H1 (cell line): Measurements from ENCODE around the gene ZNF691. TPM values are rescaled to one million over a fixed set of nuclear protein-coding genes. Genes with fewer than 3 reads are reported as not detected.

Experiments
- CTCF ChIA-PET: fragments of 300-600 bp; sonication (Branson Sonifier 250); formaldehyde crosslinking; loops from one replicate; lab custom pipeline; 2021; ENCODE audit not compliant: partially characterized antibody; lab: Charles Lee
- POLR2A ChIA-PET: fragments of 300-600 bp; sonication (Branson Sonifier 250); formaldehyde crosslinking; loops from one replicate; lab custom pipeline; 2021; ENCODE audit warnings: inconsistent platforms; ENCODE audit not compliant: partially characterized antibody; lab: Charles Lee
- DNase-seq, 2 experiments: peaks; one replicate each; pipeline versions ENCODE4 v3.0.0 to v3.0.0-alpha.2; 2010 to 2022; ENCODE audit warnings: low spot score in 2 of 2, low read depth in 1 of 2, mixed read lengths in 1 of 2
- FAIRE-seq: peaks from 2 replicates; lab custom pipeline; 2011; peaks lifted over from hg19 to GRCh38; lab: Jason Lieb, UNC
- H2AFZ ChIP-seq: 2 replicates; pipeline ENCODE4 v1.8.1; 2012; ENCODE audit warnings: low read length, inconsistent platforms
- H2AK5ac ChIP-seq: 2 replicates; pipeline ENCODE4 v1.6.1; 2013; ENCODE audit warnings: low read depth, low read length
- H2BK120ac ChIP-seq: replicated peaks from 2 replicates; pipeline ENCODE3; 2013; ENCODE audit warnings: low read depth, low read length, inconsistent platforms
- H2BK12ac ChIP-seq: 2 replicates; pipeline ENCODE4 v1.6.1; 2013; ENCODE audit warnings: low read depth, low read length
- H2BK15ac ChIP-seq: 2 replicates; pipeline ENCODE4 v1.6.1; 2013; ENCODE audit warnings: low read length
- H2BK20ac ChIP-seq: 2 replicates; pipeline ENCODE4 v1.6.1; 2013; ENCODE audit warnings: low read length
- H2BK5ac ChIP-seq: 2 replicates; pipeline ENCODE4 v1.6.1; 2013; ENCODE audit warnings: low read depth, low read length
- H3K14ac ChIP-seq: 2 replicates; pipeline ENCODE4 v1.6.1; 2013; ENCODE audit warnings: inconsistent platforms; ENCODE audit not compliant: insufficient read length
- H3K18ac ChIP-seq: 2 replicates; pipeline ENCODE4 v1.6.1; 2013; ENCODE audit warnings: low read length; ENCODE audit errors: extremely low read depth
- H3K23ac ChIP-seq: 2 replicates; pipeline ENCODE4 v1.6.1; 2013; ENCODE audit warnings: inconsistent platforms; ENCODE audit not compliant: insufficient read length
- H3K23me2 ChIP-seq: 2 replicates; pipeline ENCODE4 v1.6.1; 2013; ENCODE audit warnings: low read depth, low read length
- H3K27ac ChIP-seq: 2 replicates; pipeline ENCODE4 v1.6.1; 2011; ENCODE audit warnings: low read depth, low read length, inconsistent platforms
- H3K27me3 ChIP-seq, 4 experiments: replicated peaks in 1 of 4; 1 replicate in 1 of 4; 2 replicates in 3 of 4; pipeline versions ENCODE4 v1.6.1 to v1.8.1; 2011 to 2013; ENCODE audit warnings: low read length in 3 of 4, mild to moderate bottlenecking in 3 of 4, inconsistent platforms in 2 of 4, mixed read lengths in 2 of 4, moderate library complexity in 1 of 4; ENCODE audit not compliant: control insufficient read depth in 3 of 4, insufficient read depth in 3 of 4; ENCODE audit errors: extremely low read depth in 1 of 4
- H3K36me3 ChIP-seq, 4 experiments: 2 replicates each; pipeline versions ENCODE4 v1.6.1 to v1.8.1; 2011 to 2013; ENCODE audit warnings: mild to moderate bottlenecking in 4 of 4, low read length in 3 of 4, moderate library complexity in 2 of 4, control low read depth in 1 of 4, inconsistent platforms in 1 of 4; ENCODE audit not compliant: insufficient read depth in 4 of 4, control insufficient read depth in 2 of 4
- H3K4ac ChIP-seq: replicated peaks from 2 replicates; pipeline ENCODE3; 2013; ENCODE audit warnings: low read length, low read depth, mixed read lengths, inconsistent platforms; ENCODE audit not compliant: insufficient read length
- H3K4me1 ChIP-seq, 4 experiments: replicated peaks in 1 of 4; 1 replicate in 1 of 4; 2 replicates in 3 of 4; pipeline versions ENCODE4 v1.6.1 to v1.8.1; 2011 to 2013; ENCODE audit warnings: low read length in 3 of 4, inconsistent platforms in 2 of 4, mixed read lengths in 1 of 4; ENCODE audit not compliant: insufficient read depth in 4 of 4, control insufficient read depth in 3 of 4
- H3K4me2 ChIP-seq, 2 experiments: 2 replicates each; pipeline versions ENCODE4 v1.6.1 to v1.8.1; 2011 to 2013; ENCODE audit warnings: low read depth in 2 of 2, low read length in 2 of 2, control low read depth in 1 of 2, inconsistent platforms in 1 of 2, mild to moderate bottlenecking in 1 of 2; ENCODE audit not compliant: insufficient read depth in 1 of 2
- H3K4me3 ChIP-seq, 4 experiments: fragments of 200-600, 300-600 bp in 1 of 4; sonication (generic), shearing (Covaris generic), sonication (Bioruptor Twin) in 1 of 4; 2 replicates each; pipeline versions ENCODE4 v1.5.1 to v1.8.1; 2011 to 2016; ENCODE audit warnings: low read length in 4 of 4, low read depth in 3 of 4, control low read depth in 2 of 4, inconsistent platforms in 2 of 4, mild to moderate bottlenecking in 2 of 4, mixed read lengths in 1 of 4, moderate library complexity in 1 of 4; ENCODE audit not compliant: insufficient read depth in 2 of 4; ENCODE audit errors: extremely low read depth in 1 of 4
- H3K56ac ChIP-seq: replicated peaks from 2 replicates; pipeline ENCODE3; 2013; ENCODE audit warnings: low read depth, mild to moderate bottlenecking, mixed read lengths, low read length, inconsistent platforms; ENCODE audit not compliant: insufficient read length
- H3K79me1 ChIP-seq: 2 replicates; pipeline ENCODE4 v1.6.1; 2013; ENCODE audit warnings: low read depth, low read length, control low read depth
- H3K79me2 ChIP-seq, 2 experiments: 2 replicates each; pipeline versions ENCODE4 v1.6.1 to v1.8.1; 2012 to 2013; ENCODE audit warnings: low read length in 2 of 2, mild to moderate bottlenecking in 2 of 2, inconsistent platforms in 1 of 2; ENCODE audit not compliant: insufficient read depth in 2 of 2, control insufficient read depth in 1 of 2
- H3K9ac ChIP-seq, 4 experiments: replicated peaks in 1 of 4; 1 replicate in 1 of 4; 2 replicates in 3 of 4; pipeline versions ENCODE4 v1.6.1 to v1.8.1; 2011 to 2013; ENCODE audit warnings: low read depth in 3 of 4, low read length in 3 of 4, control low read depth in 2 of 4, mild to moderate bottlenecking in 2 of 4, moderate library complexity in 2 of 4, inconsistent platforms in 1 of 4; ENCODE audit errors: extremely low read depth in 1 of 4
- H3K9me3 ChIP-seq, 2 experiments: 2 replicates each; pipeline versions ENCODE4 v1.6.1 to v1.8.1; 2012 to 2013; ENCODE audit warnings: mild to moderate bottlenecking in 2 of 2, moderate library complexity in 2 of 2, control low read depth in 1 of 2, inconsistent platforms in 1 of 2, low read depth in 1 of 2, low read length in 1 of 2, mixed read lengths in 1 of 2; ENCODE audit not compliant: insufficient read depth in 2 of 2
- H4K20me1 ChIP-seq, 2 experiments: replicated peaks in 1 of 2; 2 replicates each; pipeline versions ENCODE3 to v1.8.1; 2011 to 2013; ENCODE audit warnings: inconsistent platforms in 2 of 2, low read length in 2 of 2, mild to moderate bottlenecking in 1 of 2; ENCODE audit not compliant: insufficient read depth in 2 of 2, control insufficient read depth in 1 of 2
- H4K5ac ChIP-seq: 2 replicates; pipeline ENCODE4 v1.6.1; 2013; ENCODE audit warnings: low read length, low read depth, mixed read lengths, inconsistent platforms; ENCODE audit not compliant: insufficient read length
- H4K8ac ChIP-seq: 2 replicates; pipeline ENCODE4 v1.8.0; 2013; ENCODE audit warnings: mild to moderate bottlenecking, moderate library complexity, low read length, inconsistent platforms; ENCODE audit not compliant: insufficient read depth; ENCODE audit errors: extremely low read depth
- H4K91ac ChIP-seq: replicated peaks from 2 replicates; pipeline ENCODE3; 2013; ENCODE audit warnings: low read length, mixed read lengths, inconsistent platforms; ENCODE audit not compliant: insufficient read length
- CHD1 ChIP-seq: IDR thresholded peaks from 2 replicates; pipeline ENCODE4 v1.6.1; 2012; ENCODE audit warnings: low read depth, low read length, improper control_type of control experiment
- GABPA ChIP-seq: IDR thresholded peaks from 2 replicates; pipeline ENCODE4 v1.6.1; 2011; ENCODE audit warnings: mild to moderate bottlenecking, low read length, moderate library complexity, borderline replicate concordance; ENCODE audit not compliant: insufficient read depth
- JUN ChIP-seq: IDR thresholded peaks from 2 replicates; pipeline ENCODE4 v1.6.1; 2011; ENCODE audit warnings: low read depth, mild to moderate bottlenecking, improper control_type of control experiment, low read length
- JUND ChIP-seq: IDR thresholded peaks from 2 replicates; pipeline ENCODE4 v1.6.1; 2011; ENCODE audit warnings: mild to moderate bottlenecking, improper control_type of control experiment, low read length
- KDM1A ChIP-seq: fragments of 200-600, 300-600 bp; sonication (generic); IDR thresholded peaks from 2 replicates; pipeline ENCODE4 v1.7.1; 2016; ENCODE audit warnings: mild to moderate bottlenecking, low read length, borderline replicate concordance
- MAFK ChIP-seq: IDR thresholded peaks from 2 replicates; pipeline ENCODE4 v1.6.1; 2012; ENCODE audit warnings: low read depth, mild to moderate bottlenecking, improper control_type of control experiment, low read length
- RBBP5 ChIP-seq: IDR thresholded peaks from 2 replicates; pipeline ENCODE4 v1.7.1; 2012; ENCODE audit warnings: low read depth, mild to moderate bottlenecking, inconsistent platforms, low read length, moderate library complexity, borderline replicate concordance
- SP2 ChIP-seq: IDR thresholded peaks from 2 replicates; pipeline ENCODE4 v1.6.1; 2012; ENCODE audit warnings: mild to moderate bottlenecking, low read length, inconsistent platforms
- SRF ChIP-seq: IDR thresholded peaks from 2 replicates; pipeline ENCODE4 v1.6.1; 2011; ENCODE audit warnings: mild to moderate bottlenecking, low read depth, low read length, moderate library complexity
- TAF1 ChIP-seq: IDR thresholded peaks from 2 replicates; pipeline ENCODE4 v1.6.1; 2011; ENCODE audit warnings: mild to moderate bottlenecking, low read depth, low read length
- TAF7 ChIP-seq: optimal IDR thresholded peaks from 2 replicates; pipeline ENCODE3; 2011; ENCODE audit warnings: low read depth, mild to moderate bottlenecking, inconsistent platforms, low read length, moderate library complexity, borderline replicate concordance
- TBP ChIP-seq: IDR thresholded peaks from 2 replicates; pipeline ENCODE4 v1.6.1; 2011; ENCODE audit warnings: low read depth, low read length, improper control_type of control experiment
- YY1 ChIP-seq: IDR thresholded peaks from 2 replicates; pipeline ENCODE4 v1.6.1; 2011; ENCODE audit warnings: low read depth, mild to moderate bottlenecking, low read length
- WGBS, 2 experiments: shearing (Covaris generic) in 1 of 2; methylation state at CpG; one replicate each; pipeline versions ENCODE4 v1.1.6 to v1.1.7; 2013 to 2015; ENCODE audit warnings: low lambda C conversion rate in 2 of 2, mixed read lengths in 2 of 2, inconsistent platforms in 1 of 2, low coverage in 1 of 2, missing lambda C conversion rate in 1 of 2; ENCODE audit not compliant: insufficient replicate concordance in 2 of 2, insufficient coverage in 1 of 2, insufficient read length in 1 of 2; ENCODE audit errors: extremely low coverage in 1 of 2, missing lambda C conversion rate in 1 of 2; 5-methylcytosine and 5-hydroxymethylcytosine counted together
- polyA plus RNA-seq, 7 experiments: library from polyadenylated mRNA; depleted of rRNA in 3 of 7; stranded (reverse) in 5 of 7; unstranded in 2 of 7; fragments of >200 nt in 5 of 7; fragments of 200-250 nt in 2 of 7; gene quantifications; 1 replicate in 5 of 7; 2 replicates in 1 of 7; 4 replicates in 1 of 7; pipeline versions ENCODE4 v1.2.1 to v1.2.3, GENCODE V29; 2011 to 2013; ENCODE audit warnings: missing spikeins in 2 of 7, mixed read lengths in 2 of 7
- total RNA-seq: library from RNA; stranded (reverse); fragmentation: NEBNext Ultra II Directional; extraction: Animal tissue kit (Norgen Biotek cat#: 25700); gene quantifications from 2 replicates; pipeline ENCODE4 v1.2.1, GENCODE V29; 2021

The ZNF691 gene
- total and polyA plus RNA-seq, 2 of the 8 experiments (the other 6 are each of a cell fraction or from before 2014, with no cell fraction given): 19.5 TPM

DNA sequence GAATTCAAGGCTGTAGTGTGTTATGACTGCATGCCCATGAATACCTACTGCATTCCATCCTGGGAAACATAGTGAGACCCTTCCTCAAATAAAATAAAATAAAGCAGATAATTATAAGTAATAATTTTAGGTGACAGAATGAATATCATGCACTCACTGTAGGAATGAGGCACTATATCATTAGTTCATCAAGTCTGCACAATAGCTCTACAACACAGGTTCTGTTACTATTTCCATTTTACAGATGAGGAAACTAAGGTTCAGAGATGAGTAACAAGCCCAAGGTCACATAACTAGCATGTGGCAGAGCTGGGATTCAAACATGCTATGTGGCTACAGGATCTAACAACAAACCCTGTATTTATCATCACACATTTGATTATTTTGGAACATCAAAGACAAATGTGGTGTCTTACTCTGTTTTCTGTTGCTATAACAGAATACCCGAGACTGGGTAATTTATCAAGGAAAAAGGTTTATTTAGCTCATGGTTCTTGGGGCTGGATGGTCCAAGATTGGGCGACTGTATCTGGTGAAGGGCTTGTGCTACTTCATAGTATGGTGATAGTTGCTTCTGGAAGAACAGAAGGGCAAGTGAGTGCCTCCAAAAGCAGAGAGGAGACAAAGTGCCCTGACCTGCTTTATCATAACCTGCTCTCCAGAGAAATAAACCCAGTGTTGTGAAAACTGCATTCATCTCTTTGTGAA lies 4.8 kb upstream of the ZNF691 start:
- Histone ChIP-seq H4K91ac (no peak overlapping the region), H4K5ac (no peak overlapping the region), H3K18ac (no peak overlapping the region), H3K4me3 (no peak overlapping the region), H2BK20ac (no peak overlapping the region), H3K79me1 (no peaks in the 10 kb centered on the region), H4K8ac (no peak overlapping the region), H3K36me3 (no peaks in the 10 kb centered on the region), H3K27ac (no peak overlapping the region), H3K4me2 (no peak overlapping the region), H3K14ac (no peak overlapping the region), H3K4ac (no peak overlapping the region), H3K9me3 (no peaks in the 10 kb centered on the region), H2BK120ac (no peak overlapping the region), H3K79me2 (no peaks in the 10 kb centered on the region; a peak in 1 of 4 replicates), H3K9ac (no peak overlapping the region), H2BK15ac (no peak overlapping the region), H2AK5ac (no peak overlapping the region), H2AFZ (no peak overlapping the region), H3K23me2 (0 out of 2 replicates have a peak, but pooled peaks cover 2% of the 10 kb centered on the region), H3K56ac (no peak overlapping the region), H3K27me3 (no peaks in the 10 kb centered on the region), H2BK12ac (no peak overlapping the region), H3K23ac (no peak overlapping the region), H4K20me1 (no peaks in the 10 kb centered on the region), H2BK5ac (no peak overlapping the region), H3K4me1 (no peaks in the 10 kb centered on the region)
- POLR2A ChIA-PET: no interaction called here
- DNase-seq: no peak
- FAIRE-seq: no peak
- WGBS, 2 experiments: 69% methylated on average over 2 of the region's 2 CpGs; no CpG with 5 or more reads in 1 of the 2 experiments
- CTCF ChIA-PET: no interaction called here
- TF ChIP-seq GABPA (no peak), JUN (no peak), SP2 (no peak), SRF (no peak), TBP (no peak), KDM1A (no peak), JUND (no peak), TAF1 (no peak), RBBP5 (no peak), TAF7 (no peak), MAFK (no peak), CHD1 (no peak), YY1 (no peak)
